Measurements from ENCODE around the gene AREG.
A peak's percentile ranks its signal among the peaks of the same experiment; 100 is the strongest.

AREG gene

GRCh38 chr4:74456849-74457395, 12.0 kb downstream of the AREG start:
- no peak for DNase-seq (ENCODE audit: low read depth)

GRCh38 chr4:74460833-74461232, 15.9 kb downstream of the AREG start:
- no peak for DNase-seq (ENCODE audit: low read depth)

- DNase-seq (ENCODE audit: low read depth), result no peak
Observed at GRCh38 chr4:74463123-74463522, 18.2 kb downstream of the AREG start.

- DNase-seq (ENCODE audit: low read depth), result no peak
Observed at GRCh38 chr4:74464291-74464690, 19.4 kb downstream of the AREG start.

GRCh38 chr4:74466242-74466641, 21.3 kb downstream of the AREG start:
- DNase-seq (ENCODE audit: low read depth), result no peak

- no peak for DNase-seq (ENCODE audit: low read depth)
Observed at GRCh38 chr4:74471264-74471663, 26.3 kb downstream of the AREG start.

- DNase-seq (ENCODE audit: low read depth), result peak; percentile 55
Observed at GRCh38 chr4:74473155-74473811, 28.3 kb downstream of the AREG start.

GRCh38 chr4:74474345-74475090, 29.6 kb downstream of the AREG start:
- no peak for DNase-seq (ENCODE audit: low read depth)

GRCh38 chr4:74475091-74475800, 30.3 kb downstream of the AREG start:
- DNase-seq (ENCODE audit: low read depth), result no peak

- no peak for DNase-seq (ENCODE audit: low read depth)
Observed at GRCh38 chr4:74475946-74476345, 31.0 kb downstream of the AREG start.

GRCh38 chr4:74479009-74479408, 34.1 kb downstream of the AREG start:
- no peak for DNase-seq (ENCODE audit: low read depth)

GRCh38 chr4:74480267-74480666, 35.3 kb downstream of the AREG start:
- no peak for DNase-seq (ENCODE audit: low read depth)

GRCh38 chr4:74481891-74482609, 37.1 kb downstream of the AREG start:
- no peak for DNase-seq (ENCODE audit: low read depth)

GRCh38 chr4:74483226-74483911, 38.4 kb downstream of the AREG start:
- no peak for DNase-seq (ENCODE audit: low read depth)

- no peak for DNase-seq (ENCODE audit: low read depth)
Observed at GRCh38 chr4:74486905-74487304, 42.0 kb downstream of the AREG start.

GRCh38 chr4:74487771-74488170, 42.8 kb downstream of the AREG start:
- DNase-seq (ENCODE audit: low read depth), result no peak

GRCh38 chr4:74490736-74491135, 45.8 kb downstream of the AREG start:
- DNase-seq (ENCODE audit: low read depth), result no peak

- DNase-seq (ENCODE audit: low read depth), result no peak
Observed at GRCh38 chr4:74499986-74500781, 55.2 kb downstream of the AREG start.

- DNase-seq (ENCODE audit: low read depth), result peak; percentile 56
Observed at GRCh38 chr4:74501579-74501978, 56.6 kb downstream of the AREG start.

GRCh38 chr4:74503580-74503979, 58.6 kb downstream of the AREG start:
- DNase-seq (ENCODE audit: low read depth), result peak; percentile 61

- no peak for DNase-seq (ENCODE audit: low read depth)
Observed at GRCh38 chr4:74504212-74504611, 59.3 kb downstream of the AREG start.

Data from stromal cell of bone marrow (primary cell).